Lower lobe of right lung (tissue), 2 donors: Measurements from ENCODE around the gene COL1A2. TPM values are rescaled to one million over a fixed set of nuclear protein-coding genes. Genes with fewer than 3 reads are reported as not detected.

Experiments
- ATAC-seq, 2 donors: fragments of 200-7000 bp; cut with Tn5 transposase; one replicate each; pipeline ENCODE4 v1.9.1; 2020 to 2022; ENCODE audit warnings: mild to moderate bottlenecking in 2 of 2, moderate library complexity in 2 of 2
- DNase-seq: peaks from one replicate; pipeline ENCODE4 v3.0.0-alpha.2; 2020
- H3K27ac ChIP-seq: fragments of 200-600 bp; one replicate; pipeline ENCODE4 v1.8.0; 2022
- H3K27me3 ChIP-seq: fragments of 200-600 bp; one replicate; pipeline ENCODE4 v1.8.0; 2022; ENCODE audit warnings: low read depth
- H3K36me3 ChIP-seq: fragments of 200-600 bp; one replicate; pipeline ENCODE4 v1.8.0; 2022; ENCODE audit warnings: mild to moderate bottlenecking
- H3K4me1 ChIP-seq: fragments of 200-600 bp; one replicate; pipeline ENCODE4 v1.8.0; 2022
- H3K4me3 ChIP-seq: fragments of 200-600 bp; one replicate; pipeline ENCODE4 v1.8.0; 2022; ENCODE audit warnings: mild to moderate bottlenecking
- H3K9me3 ChIP-seq: fragments of 200-600 bp; one replicate; pipeline ENCODE4 v1.8.0; 2022
- intact Hi-C: fragments of 100-400 bp; cut with DNase I; formaldehyde crosslinking; loops from one replicate; pipeline ENCODE4 v1.11.0; 2022
- total RNA-seq: library from RNA; stranded (reverse); fragmentation: NEBNext Ultra II Directional; extraction: Animal tissue kit (Norgen Biotek cat#: 25700); gene quantifications from one replicate; pipeline ENCODE4 v1.2.1, GENCODE V29; 2021
- TF ChIP-seq, protein P1 (sequence below): fragments of 200-600 bp; IDR thresholded peaks from one replicate; pipeline ENCODE4 v1.8.0; 2022; ENCODE audit warnings: antibody characterized with exemption, mild to moderate bottlenecking
- donor health status: DM: no; HTN: yes; CAD: no; lungs with severe emphysema.

Gene COL1A2
- total RNA-seq, 1 donor from 2014 or later = 252 TPM

DNA sequence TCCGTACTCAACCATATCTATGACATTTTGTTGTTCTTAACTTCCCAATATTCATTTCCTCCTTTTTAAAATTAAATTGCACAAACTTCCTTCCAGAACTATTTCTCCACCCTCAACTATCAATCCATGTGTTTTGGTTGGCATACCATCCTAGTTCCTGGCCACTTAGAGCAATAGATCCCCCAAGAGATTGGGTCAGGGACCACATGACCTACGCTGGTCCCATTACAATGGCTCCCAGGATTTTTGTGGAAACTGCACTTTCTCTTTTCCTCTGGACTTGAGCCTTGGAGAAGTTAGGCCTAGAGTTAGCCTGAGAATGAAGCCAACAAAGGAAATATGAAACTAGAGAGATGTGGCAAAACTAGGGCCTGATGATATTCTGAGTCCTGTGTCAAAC is 59.2 kb downstream of the COL1A2 start:
- no peak for DNase-seq
- peak in 1 of 2 donors; percentile 41 for ATAC-seq
- H3K27me3 ChIP-seq = no peaks in the 10 kb centered on the region
- no peaks in the 10 kb centered on the region for H3K9me3 ChIP-seq
- no peak overlapping the region for H3K27ac ChIP-seq
- TF ChIP-seq, protein P1, sequence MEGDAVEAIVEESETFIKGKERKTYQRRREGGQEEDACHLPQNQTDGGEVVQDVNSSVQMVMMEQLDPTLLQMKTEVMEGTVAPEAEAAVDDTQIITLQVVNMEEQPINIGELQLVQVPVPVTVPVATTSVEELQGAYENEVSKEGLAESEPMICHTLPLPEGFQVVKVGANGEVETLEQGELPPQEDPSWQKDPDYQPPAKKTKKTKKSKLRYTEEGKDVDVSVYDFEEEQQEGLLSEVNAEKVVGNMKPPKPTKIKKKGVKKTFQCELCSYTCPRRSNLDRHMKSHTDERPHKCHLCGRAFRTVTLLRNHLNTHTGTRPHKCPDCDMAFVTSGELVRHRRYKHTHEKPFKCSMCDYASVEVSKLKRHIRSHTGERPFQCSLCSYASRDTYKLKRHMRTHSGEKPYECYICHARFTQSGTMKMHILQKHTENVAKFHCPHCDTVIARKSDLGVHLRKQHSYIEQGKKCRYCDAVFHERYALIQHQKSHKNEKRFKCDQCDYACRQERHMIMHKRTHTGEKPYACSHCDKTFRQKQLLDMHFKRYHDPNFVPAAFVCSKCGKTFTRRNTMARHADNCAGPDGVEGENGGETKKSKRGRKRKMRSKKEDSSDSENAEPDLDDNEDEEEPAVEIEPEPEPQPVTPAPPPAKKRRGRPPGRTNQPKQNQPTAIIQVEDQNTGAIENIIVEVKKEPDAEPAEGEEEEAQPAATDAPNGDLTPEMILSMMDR = no peak
- no peaks in the 10 kb centered on the region for H3K36me3 ChIP-seq
- no peak overlapping the region for H3K4me3 ChIP-seq
- peaks cover 4% of the 10 kb centered on the region for H3K4me1 ChIP-seq
- intact Hi-C loops = no loop called here

DNA sequence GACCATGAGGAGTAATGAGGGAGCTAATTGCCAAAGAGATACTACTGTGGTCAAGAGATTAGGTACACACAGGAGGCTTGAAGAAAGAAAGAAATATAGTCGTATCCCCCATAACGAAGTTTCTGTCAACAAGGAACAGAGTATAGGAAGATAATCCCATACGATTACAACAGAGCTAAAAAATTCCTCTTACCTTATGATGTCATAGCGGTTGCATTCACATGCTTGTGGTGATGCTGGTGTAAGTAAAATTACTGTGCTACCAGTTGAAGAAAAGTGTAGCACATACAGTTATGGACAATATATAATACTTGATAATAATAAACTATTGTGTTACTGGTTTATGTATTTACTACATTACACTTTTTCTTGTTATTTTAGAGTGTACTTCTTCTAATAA is 63.3 kb downstream of the COL1A2 start:
- Histone ChIP-seq H3K27me3 (no peaks in the 10 kb centered on the region), H3K36me3 (no peaks in the 10 kb centered on the region), H3K27ac (no peak overlapping the region), H3K9me3 (no peaks in the 10 kb centered on the region), H3K4me1 (no peaks in the 10 kb centered on the region), H3K4me3 (no peak overlapping the region)
- intact Hi-C loops = no loop called here
- ATAC-seq (no peak), DNase-seq (no peak)
- TF ChIP-seq, protein P1 = no peak

DNA sequence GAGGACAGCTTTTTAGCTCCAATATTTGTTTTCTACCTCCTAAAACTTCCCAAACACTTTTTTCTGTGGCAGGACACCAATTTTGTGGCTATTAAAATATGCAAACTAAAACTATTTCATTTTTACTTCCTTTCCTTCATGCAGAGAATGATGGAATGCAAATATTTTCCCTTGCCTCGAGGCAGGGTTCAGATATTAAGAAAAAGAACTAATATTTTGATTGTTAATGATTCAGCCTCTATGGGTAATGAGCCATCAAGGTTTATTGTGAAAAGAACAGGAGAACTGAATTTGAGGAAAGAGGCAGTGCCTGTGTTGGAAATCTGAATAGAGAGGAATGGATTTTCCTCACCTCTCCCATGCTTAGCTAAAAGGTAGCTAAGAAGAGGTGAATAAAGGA is 71.8 kb downstream of the COL1A2 start:
- Histone ChIP-seq H3K4me1 (no peaks in the 10 kb centered on the region), H3K36me3 (no peaks in the 10 kb centered on the region), H3K27ac (no peak overlapping the region), H3K9me3 (peaks cover 2% of the 10 kb centered on the region), H3K27me3 (no peaks in the 10 kb centered on the region), H3K4me3 (no peak overlapping the region)
- TF ChIP-seq, protein P1 = no peak
- DNase-seq (no peak), ATAC-seq (no peak)
- intact Hi-C loops = no loop called here

DNA sequence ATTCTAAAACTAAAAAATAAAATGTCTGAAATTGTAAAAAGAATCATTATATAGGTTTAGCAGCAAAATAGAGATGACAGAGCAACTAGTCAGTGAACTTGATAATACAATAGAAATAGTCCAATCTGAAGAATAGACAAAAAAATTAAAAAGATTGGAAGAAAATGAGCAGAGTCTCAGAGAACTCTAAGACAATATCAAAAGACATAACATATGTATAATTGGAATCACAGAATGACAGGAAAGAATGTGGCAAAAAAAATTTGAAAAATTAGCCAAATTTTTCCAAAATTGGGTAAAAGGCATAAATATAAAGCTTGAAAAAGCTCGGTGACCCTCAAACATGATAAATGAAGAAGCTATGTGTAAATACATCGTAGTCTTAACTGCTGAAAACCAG is 76.9 kb downstream of the COL1A2 start:
- H3K27ac ChIP-seq = no peak overlapping the region
- peaks cover 13% of the 10 kb centered on the region for H3K9me3 ChIP-seq
- no peaks in the 10 kb centered on the region for H3K27me3 ChIP-seq
- H3K4me3 ChIP-seq = no peak overlapping the region
- no peak for ATAC-seq
- TF ChIP-seq, protein P1 = no peak
- no peaks in the 10 kb centered on the region for H3K36me3 ChIP-seq
- no peaks in the 10 kb centered on the region for H3K4me1 ChIP-seq
- intact Hi-C loops = no loop called here
- DNase-seq = no peak

DNA sequence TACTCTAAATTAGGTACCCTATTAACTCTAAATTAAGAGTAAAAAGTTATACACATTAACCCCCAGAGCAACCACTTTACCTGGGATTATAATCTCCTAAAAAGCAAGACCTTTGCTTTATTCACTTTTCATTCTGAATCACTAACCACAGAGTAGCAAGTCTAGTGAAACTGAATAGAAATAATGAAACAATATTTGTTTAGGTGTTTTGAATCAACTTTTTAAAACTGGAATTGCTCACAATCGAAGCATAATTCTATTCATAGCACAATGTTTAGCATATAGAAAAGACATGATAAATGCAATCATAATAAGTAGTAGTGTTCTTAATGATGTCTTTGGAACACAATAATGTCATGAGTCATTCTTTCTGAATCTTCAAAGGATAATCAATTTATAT is 77.9 kb downstream of the COL1A2 start:
- Histone ChIP-seq H3K36me3 (no peaks in the 10 kb centered on the region), H3K27me3 (no peaks in the 10 kb centered on the region), H3K9me3 (peaks cover 13% of the 10 kb centered on the region), H3K4me1 (no peaks in the 10 kb centered on the region), H3K27ac (no peak overlapping the region), H3K4me3 (no peak overlapping the region)
- no peak for ATAC-seq
- TF ChIP-seq, protein P1 = no peak
- DNase-seq = no peak
- intact Hi-C loops = no loop called here
